ENCODE results near the gene CDH4.

DNA sequence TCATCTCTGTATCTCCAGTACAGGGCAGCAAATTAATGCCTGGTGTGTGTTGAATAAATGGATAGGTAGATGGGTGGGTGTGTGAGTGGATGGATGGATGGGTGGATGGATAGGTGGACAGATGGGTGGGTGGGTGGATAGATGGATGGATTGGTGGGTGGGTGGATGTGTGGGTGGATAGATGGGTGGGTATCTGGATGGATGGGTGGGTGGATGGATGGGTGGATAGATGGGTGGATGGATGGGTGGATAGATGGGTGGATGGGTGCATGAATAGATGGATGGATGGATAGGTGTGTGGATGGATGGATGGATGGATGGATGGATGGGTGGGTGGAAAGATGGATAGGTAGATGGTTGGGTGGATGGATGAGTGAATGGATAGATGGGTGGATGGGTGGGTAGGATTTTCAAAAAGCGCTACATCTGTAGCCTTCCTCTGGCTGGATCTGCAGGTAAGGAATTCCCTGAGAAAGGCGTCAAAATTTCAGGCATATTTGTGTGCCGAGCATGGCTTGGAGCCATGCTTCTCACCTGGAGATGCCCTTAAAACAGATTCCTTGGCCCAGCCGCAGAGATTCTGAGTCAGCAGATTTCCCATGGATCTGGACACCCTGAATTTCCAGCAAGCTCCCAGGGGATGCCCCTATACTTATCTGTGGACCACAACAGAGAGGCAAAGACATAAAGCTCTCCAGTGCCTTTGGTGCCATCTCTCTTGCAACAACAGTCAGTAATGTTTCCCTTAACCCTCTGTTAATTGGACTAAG lies 177.6 kb downstream of the CDH4 start:
- TF ChIP-seq, protein P1, sequence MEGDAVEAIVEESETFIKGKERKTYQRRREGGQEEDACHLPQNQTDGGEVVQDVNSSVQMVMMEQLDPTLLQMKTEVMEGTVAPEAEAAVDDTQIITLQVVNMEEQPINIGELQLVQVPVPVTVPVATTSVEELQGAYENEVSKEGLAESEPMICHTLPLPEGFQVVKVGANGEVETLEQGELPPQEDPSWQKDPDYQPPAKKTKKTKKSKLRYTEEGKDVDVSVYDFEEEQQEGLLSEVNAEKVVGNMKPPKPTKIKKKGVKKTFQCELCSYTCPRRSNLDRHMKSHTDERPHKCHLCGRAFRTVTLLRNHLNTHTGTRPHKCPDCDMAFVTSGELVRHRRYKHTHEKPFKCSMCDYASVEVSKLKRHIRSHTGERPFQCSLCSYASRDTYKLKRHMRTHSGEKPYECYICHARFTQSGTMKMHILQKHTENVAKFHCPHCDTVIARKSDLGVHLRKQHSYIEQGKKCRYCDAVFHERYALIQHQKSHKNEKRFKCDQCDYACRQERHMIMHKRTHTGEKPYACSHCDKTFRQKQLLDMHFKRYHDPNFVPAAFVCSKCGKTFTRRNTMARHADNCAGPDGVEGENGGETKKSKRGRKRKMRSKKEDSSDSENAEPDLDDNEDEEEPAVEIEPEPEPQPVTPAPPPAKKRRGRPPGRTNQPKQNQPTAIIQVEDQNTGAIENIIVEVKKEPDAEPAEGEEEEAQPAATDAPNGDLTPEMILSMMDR (IDR thresholded peaks at IDR 0.05), result no peak
- no peak for TF ChIP-seq POLR2A (IDR thresholded peaks at IDR 0.05)
